Erythroblast (primary cell): ENCODE measurements around the gene HDAC4.

ENCODE experiments used
- DNase-seq, 2 experiments: peaks; one replicate each; lab custom pipeline; 2025; lab: John Stamatoyannopoulos, UW
- GATA1 ChIP-seq: IDR thresholded peaks from 2 replicates; pipeline ENCODE4 v1.6.1; 2011; ENCODE audit warnings: low read depth, mild to moderate bottlenecking, control low read depth, low read length, moderate library complexity
- POLR2A ChIP-seq: IDR thresholded peaks from 2 replicates; pipeline ENCODE4 v1.6.1; 2011; ENCODE audit warnings: mild to moderate bottlenecking, low read length

The HDAC4 gene

GRCh38 chr2:239355724-239356123 lies 45.1 kb downstream of the HDAC4 start:
- TF ChIP-seq GATA1 (no peak), POLR2A (no peak)
- no peak for DNase-seq

DNA sequence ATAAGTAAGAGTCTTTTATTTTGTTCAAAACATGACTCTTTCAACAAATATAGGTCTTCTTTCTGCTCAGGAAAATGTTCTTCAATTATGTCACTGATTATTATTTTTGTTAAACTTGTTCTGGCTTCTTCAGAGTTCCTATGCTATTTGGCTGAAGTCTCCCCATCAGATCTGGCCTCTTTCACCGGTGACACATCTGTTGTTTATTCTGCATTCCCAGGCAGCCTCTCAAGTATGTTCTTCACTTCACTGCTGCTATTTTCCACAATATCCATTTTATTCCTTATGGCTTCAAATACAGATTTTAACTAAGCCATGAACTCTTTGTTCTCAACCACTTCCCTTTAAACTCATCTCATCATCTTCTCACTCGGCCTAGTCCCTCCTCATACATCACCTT lies 45.7 kb downstream of the HDAC4 start:
- DNase-seq = no peak
- TF ChIP-seq POLR2A = no peak
- TF ChIP-seq GATA1 = no peak

- no peak for TF ChIP-seq POLR2A
- DNase-seq = no peak
Measured at GRCh38 chr2:239354791-239355136, 46.1 kb downstream of the HDAC4 start.

DNA sequence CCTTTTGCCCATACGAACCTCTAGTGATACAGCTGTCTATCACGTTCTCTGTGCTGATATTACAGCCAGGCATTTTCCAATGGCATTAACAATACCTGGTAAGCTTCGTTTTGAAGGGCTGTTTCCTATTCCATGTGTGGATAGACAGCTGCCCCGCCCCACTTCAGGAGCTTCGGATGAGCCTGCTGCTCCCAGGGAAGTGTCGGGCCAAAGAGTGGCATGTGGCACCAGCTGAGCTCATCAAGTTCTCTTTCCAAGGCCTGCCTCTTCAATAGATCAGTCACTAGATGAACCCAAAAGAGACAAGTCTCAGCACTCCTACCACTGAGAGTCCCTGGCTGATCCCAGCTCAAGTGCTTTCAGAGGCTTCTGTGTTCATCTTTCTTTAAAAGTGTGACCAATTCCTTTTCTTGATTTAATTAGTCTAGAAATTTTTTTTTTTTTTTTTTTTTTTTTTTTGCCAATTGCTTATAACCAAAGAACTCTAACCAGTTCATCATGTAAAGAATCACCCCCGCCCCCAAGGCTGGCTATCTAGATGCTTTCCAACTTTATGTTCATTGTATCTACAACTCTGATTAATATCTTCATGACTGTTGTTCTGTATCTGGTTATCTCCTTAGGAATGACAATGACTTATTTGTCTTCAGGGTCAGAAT lies 46.6 kb downstream of the HDAC4 start:
- no peak for DNase-seq
- TF ChIP-seq GATA1 = no peak
- TF ChIP-seq POLR2A = no peak

DNA sequence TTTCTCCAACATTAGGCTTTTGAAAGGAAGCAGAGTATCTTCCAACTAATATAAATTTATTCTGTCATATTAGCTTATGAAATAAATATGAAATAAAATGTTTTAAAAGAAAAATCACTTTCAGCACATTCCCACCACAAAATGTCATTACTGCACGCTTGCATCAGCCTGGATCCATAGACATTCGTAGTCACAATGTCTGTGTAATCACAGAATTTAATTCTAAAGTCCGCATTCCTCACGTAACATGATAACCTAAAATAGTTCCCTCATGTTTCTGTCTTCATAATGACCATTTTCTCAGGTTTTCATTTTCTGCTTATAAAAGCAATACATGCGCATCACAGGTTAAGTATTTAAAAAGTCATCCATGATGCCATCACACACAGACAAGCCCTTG lies 47.1 kb downstream of the HDAC4 start:
- TF ChIP-seq GATA1 (no peak), POLR2A (no peak)
- no peak for DNase-seq

- DNase-seq = no peak
- no peak for TF ChIP-seq POLR2A
- TF ChIP-seq GATA1 = no peak
Measured at GRCh38 chr2:239351687-239352086, 49.1 kb downstream of the HDAC4 start.

DNA sequence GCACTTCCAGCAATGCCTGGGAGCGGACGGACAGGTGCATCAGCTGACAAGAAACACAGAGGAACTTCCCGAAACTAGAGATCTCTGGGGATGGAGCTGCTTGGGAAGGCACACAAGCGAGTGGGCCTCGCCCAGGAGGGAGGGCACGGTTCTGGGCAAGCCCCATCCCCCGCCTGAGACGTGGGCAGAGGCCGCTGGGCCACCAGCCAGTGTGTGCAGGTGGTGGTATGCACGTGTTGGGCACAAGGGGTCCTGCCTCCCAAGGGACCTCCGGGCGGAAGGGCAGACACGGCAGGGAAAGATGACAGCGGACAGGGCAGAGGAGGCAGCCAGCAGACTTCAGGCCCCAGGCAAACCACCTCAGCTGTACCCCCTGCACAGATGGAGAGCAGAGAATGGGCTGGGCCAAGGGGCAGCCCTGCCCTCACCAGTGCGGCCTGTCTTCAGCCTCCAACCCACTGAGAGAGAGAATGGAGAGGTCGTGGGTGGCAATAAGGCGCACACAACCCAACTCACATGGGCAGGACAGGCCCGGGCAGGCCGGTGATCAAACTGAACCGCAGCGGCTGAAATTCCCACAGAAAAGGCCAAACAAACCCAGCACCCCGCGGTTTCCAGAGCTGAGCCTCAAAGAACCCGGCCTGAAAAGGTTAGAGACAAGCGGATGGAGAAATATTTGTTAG lies 51.2 kb downstream of the HDAC4 start:
- TF ChIP-seq POLR2A = no peak
- TF ChIP-seq GATA1 = no peak
- DNase-seq = no peak

GRCh38 chr2:239348563-239349452 lies 52.0 kb downstream of the HDAC4 start:
- no peak for DNase-seq
- TF ChIP-seq POLR2A = no peak
- TF ChIP-seq GATA1 = no peak

GRCh38 chr2:239346676-239347075 lies 54.1 kb downstream of the HDAC4 start:
- peak in 1 of 2 experiments; percentile 23 for DNase-seq
- TF ChIP-seq GATA1 = no peak
- no peak for TF ChIP-seq POLR2A

DNA sequence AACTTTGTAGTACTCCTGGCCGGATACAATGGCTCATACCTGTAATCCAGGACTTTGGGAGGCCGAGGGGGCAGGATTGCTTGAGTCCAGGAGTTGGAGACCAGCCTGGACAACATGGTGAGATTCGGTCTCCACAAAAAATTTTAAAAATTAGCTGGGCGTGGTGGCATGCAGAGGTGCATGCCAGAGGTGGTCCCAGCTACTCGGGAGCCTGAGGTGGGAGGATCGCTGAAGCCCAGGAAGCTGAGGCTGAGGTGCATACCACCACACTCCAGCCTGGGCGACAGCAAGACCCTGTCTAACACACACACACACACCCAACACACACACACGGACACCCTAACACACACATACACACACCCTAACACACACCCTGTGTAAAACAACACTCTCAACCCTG lies 55.6 kb downstream of the HDAC4 start:
- TF ChIP-seq GATA1 = no peak
- no peak for TF ChIP-seq POLR2A

GRCh38 chr2:239344857-239345216 lies 56.0 kb downstream of the HDAC4 start:
- TF ChIP-seq POLR2A (no peak), GATA1 (no peak)
- DNase-seq = no peak

More for the DNA sequence above, 55.6 kb downstream of the HDAC4 start:
- no peak for DNase-seq

DNA sequence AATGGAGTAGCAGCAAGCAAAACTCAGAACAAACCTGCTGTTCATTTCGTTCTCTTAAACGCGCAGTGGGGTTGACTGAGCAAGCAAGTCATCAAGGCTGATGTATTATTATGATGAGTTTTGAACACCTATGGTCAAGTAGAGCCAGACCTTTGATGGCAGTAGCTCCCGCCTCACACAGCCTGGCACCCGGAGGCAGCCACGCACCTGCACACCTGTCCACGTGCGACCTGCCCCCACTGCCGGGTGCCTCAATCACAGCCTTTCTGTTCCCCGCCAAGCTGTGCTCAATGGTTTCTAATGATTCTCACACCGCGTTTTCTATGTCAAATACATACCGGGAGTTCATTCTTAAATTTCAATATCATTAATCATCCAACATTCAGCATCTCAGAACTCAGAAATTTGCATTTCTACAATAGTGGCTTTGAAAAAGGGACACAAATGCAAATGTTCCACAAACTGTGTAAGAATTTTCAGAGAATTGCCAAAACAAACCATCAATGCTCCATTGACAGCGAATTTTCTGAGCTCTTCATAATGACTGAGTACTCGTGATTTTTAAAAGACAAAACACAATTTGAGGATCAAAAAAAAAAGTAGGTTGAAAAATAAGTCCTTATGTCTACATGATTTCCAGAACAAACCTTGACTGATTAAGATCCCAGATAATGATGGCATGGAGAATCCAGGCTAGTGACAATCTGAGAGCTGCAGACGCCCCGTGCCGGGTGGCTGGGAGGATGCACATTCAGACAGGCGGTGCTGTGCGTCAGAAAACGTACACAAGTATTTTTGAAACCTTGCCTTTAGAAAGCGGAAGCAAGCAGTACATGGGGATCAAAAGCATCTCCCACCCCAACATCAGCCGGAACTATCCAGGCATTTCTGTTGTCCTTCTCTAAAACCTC lies 56.6 kb downstream of the HDAC4 start:
- DNase-seq = no peak
- no peak for TF ChIP-seq GATA1
- TF ChIP-seq POLR2A = no peak

GRCh38 chr2:239343460-239343859 lies 57.4 kb downstream of the HDAC4 start:
- TF ChIP-seq GATA1 (no peak), POLR2A (no peak)
- no peak for DNase-seq
